Activated naive CD8-positive, alpha-beta T cell (primary cell): Measurements from ENCODE around the gene C3.
"Not testable (repeated sequence)": the region's sequence is repeated elsewhere in the genome, so short reads cannot be mapped to it uniquely, and the experiment has no call there.

Source experiments
- H3K27ac Mint-ChIP-seq: one replicate; pipeline ENCODE4 v1.8.0; 2021; ENCODE audit warnings: mixed read lengths
- H3K27me3 Mint-ChIP-seq: one replicate; pipeline ENCODE4 v1.8.0; 2021; ENCODE audit warnings: mixed read lengths
- H3K36me3 Mint-ChIP-seq: one replicate; pipeline ENCODE4 v1.8.0; 2021; ENCODE audit warnings: mixed read lengths
- H3K4me1 Mint-ChIP-seq: one replicate; pipeline ENCODE4 v1.8.0; 2021; ENCODE audit warnings: low read depth, mixed read lengths
- H3K4me3 Mint-ChIP-seq: one replicate; pipeline ENCODE4 v1.8.0; 2021; ENCODE audit warnings: mild to moderate bottlenecking, mixed read lengths
- H3K9me3 Mint-ChIP-seq: one replicate; pipeline ENCODE4 v1.8.0; 2021; ENCODE audit warnings: low read depth, mixed read lengths

The C3 gene

GRCh38 chr19:6720369-6721137 lies at the start of gene C3:
C3 (minus strand) TSS chr19:6720650; CDS start chr19:6720589, 61 bp downstream.
- no peaks in the 10 kb centered on the region for H3K9me3 Mint-ChIP-seq
- no peaks in the 10 kb centered on the region for H3K27me3 Mint-ChIP-seq
- peaks cover 11% of the 10 kb centered on the region for H3K4me1 Mint-ChIP-seq
- H3K27ac Mint-ChIP-seq, result peak within 1 kb of the TSS; percentile 19
- H3K4me3 Mint-ChIP-seq, result no peak within 1 kb of the TSS
- peaks cover 3% of the 10 kb centered on the region for H3K36me3 Mint-ChIP-seq

- Mint-ChIP-seq H3K4me3 (no peak overlapping the region), H3K4me1 (peaks cover 50% of the 10 kb centered on the region)
Measured at GRCh38 chr19:6769006-6769619, 48.7 kb upstream of the C3 start.

GRCh38 chr19:6768236-6768785 lies 47.9 kb upstream of the C3 start:
- Mint-ChIP-seq H3K27me3 (no peaks in the 10 kb centered on the region), H3K4me1 (peaks cover 45% of the 10 kb centered on the region), H3K27ac (peak overlapping the region; percentile 94), H3K9me3 (no peaks in the 10 kb centered on the region), H3K36me3 (no peaks in the 10 kb centered on the region), H3K4me3 (peak overlapping the region; percentile 96)

More at GRCh38 chr19:6769006-6769619, 48.7 kb upstream of the C3 start:
- Mint-ChIP-seq H3K36me3 (no peaks in the 10 kb centered on the region), H3K27me3 (no peaks in the 10 kb centered on the region), H3K27ac (peak overlapping the region; percentile 61), H3K9me3 (no peaks in the 10 kb centered on the region)

GRCh38 chr19:6767357-6768235 lies 47.1 kb upstream of the C3 start, which contains the start of gene SH2D3A:
SH2D3A (minus strand) TSS chr19:6767435; CDS start chr19:6763748, 3,687 bp downstream.
- H3K27ac Mint-ChIP-seq, result peak within 1 kb of the TSS; percentile 94
- no peaks in the 10 kb centered on the region for H3K36me3 Mint-ChIP-seq
- H3K27me3 Mint-ChIP-seq, result no peaks in the 10 kb centered on the region
- H3K9me3 Mint-ChIP-seq, result no peaks in the 10 kb centered on the region
- peak within 1 kb of the TSS; percentile 96 for H3K4me3 Mint-ChIP-seq
- H3K4me1 Mint-ChIP-seq, result peaks cover 45% of the 10 kb centered on the region

GRCh38 chr19:6767081-6767356 lies 46.6 kb upstream of the C3 start:
- Mint-ChIP-seq H3K27ac (peak overlapping the region; percentile 94), H3K4me3 (peak overlapping the region; percentile 96), H3K4me1 (peaks cover 41% of the 10 kb centered on the region)

GRCh38 chr19:6766357-6767080 lies 46.1 kb upstream of the C3 start:
- H3K4me3 Mint-ChIP-seq, result peak overlapping the region; percentile 96
- no peaks in the 10 kb centered on the region for H3K36me3 Mint-ChIP-seq
- peaks cover 38% of the 10 kb centered on the region for H3K4me1 Mint-ChIP-seq
- H3K9me3 Mint-ChIP-seq, result no peaks in the 10 kb centered on the region
- no peaks in the 10 kb centered on the region for H3K27me3 Mint-ChIP-seq
- H3K27ac Mint-ChIP-seq, result peak overlapping the region; percentile 94

More at GRCh38 chr19:6767081-6767356, 46.6 kb upstream of the C3 start:
- Mint-ChIP-seq H3K36me3 (no peaks in the 10 kb centered on the region), H3K9me3 (no peaks in the 10 kb centered on the region), H3K27me3 (no peaks in the 10 kb centered on the region)

GRCh38 chr19:6765738-6766356 lies 45.4 kb upstream of the C3 start:
- peak overlapping the region; percentile 94 for H3K27ac Mint-ChIP-seq
- H3K9me3 Mint-ChIP-seq, result no peaks in the 10 kb centered on the region
- no peaks in the 10 kb centered on the region for H3K36me3 Mint-ChIP-seq
- H3K27me3 Mint-ChIP-seq, result no peaks in the 10 kb centered on the region
- H3K4me1 Mint-ChIP-seq, result peaks cover 38% of the 10 kb centered on the region
- H3K4me3 Mint-ChIP-seq, result peak overlapping the region; percentile 96

- H3K4me1 Mint-ChIP-seq, result peaks cover 29% of the 10 kb centered on the region
- H3K27ac Mint-ChIP-seq, H3K4me3 Mint-ChIP-seq, H3K36me3 Mint-ChIP-seq, H3K9me3 Mint-ChIP-seq, H3K27me3 Mint-ChIP-seq: not testable (repeated sequence)
Measured at GRCh38 chr19:6762253-6762797, 41.9 kb upstream of the C3 start.

GRCh38 chr19:6761053-6761676 lies 40.7 kb upstream of the C3 start:
- H3K27ac Mint-ChIP-seq, result no peak overlapping the region
- peaks cover 20% of the 10 kb centered on the region for H3K4me1 Mint-ChIP-seq
- no peaks in the 10 kb centered on the region for H3K9me3 Mint-ChIP-seq
- H3K36me3 Mint-ChIP-seq, result peaks cover 3% of the 10 kb centered on the region
- H3K4me3 Mint-ChIP-seq, result no peak overlapping the region
- no peaks in the 10 kb centered on the region for H3K27me3 Mint-ChIP-seq

- peaks cover 15% of the 10 kb centered on the region for H3K4me1 Mint-ChIP-seq
- peaks cover 3% of the 10 kb centered on the region for H3K36me3 Mint-ChIP-seq
- H3K27me3 Mint-ChIP-seq, result no peaks in the 10 kb centered on the region
- no peak overlapping the region for H3K4me3 Mint-ChIP-seq
- H3K27ac Mint-ChIP-seq, result no peak overlapping the region
- H3K9me3 Mint-ChIP-seq, result no peaks in the 10 kb centered on the region
Measured at GRCh38 chr19:6760606-6761005, 40.2 kb upstream of the C3 start.

GRCh38 chr19:6754653-6755463 lies 34.4 kb upstream of the C3 start:
- H3K4me3 Mint-ChIP-seq, result no peak overlapping the region

DNA sequence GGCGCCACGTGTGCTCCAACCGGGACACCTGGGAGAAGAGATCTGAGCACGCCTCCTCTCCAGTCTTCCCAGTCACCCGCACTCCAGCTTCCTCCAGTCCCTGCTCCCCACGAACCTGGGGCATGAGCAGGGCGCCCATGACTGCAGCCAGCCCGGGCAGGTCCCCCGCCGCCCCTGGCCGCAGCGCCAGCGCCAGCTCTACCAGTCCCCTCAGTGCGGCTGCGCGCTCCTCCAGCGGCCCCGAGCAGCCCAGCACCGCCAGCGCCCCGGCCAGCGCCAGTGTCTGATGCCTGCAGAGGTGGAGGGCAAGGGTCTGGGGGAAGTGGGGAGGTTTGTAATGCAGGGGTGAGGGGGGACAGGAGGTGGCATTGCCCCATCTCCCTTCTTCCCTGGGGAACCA lies 33.7 kb upstream of the C3 start:
- H3K27ac Mint-ChIP-seq, result no peak overlapping the region

More at GRCh38 chr19:6754653-6755463, 34.4 kb upstream of the C3 start:
- Mint-ChIP-seq H3K27me3 (no peaks in the 10 kb centered on the region), H3K36me3 (peaks cover 3% of the 10 kb centered on the region), H3K27ac (no peak overlapping the region), H3K9me3 (no peaks in the 10 kb centered on the region), H3K4me1 (peaks cover 12% of the 10 kb centered on the region)

More for the DNA sequence above, 33.7 kb upstream of the C3 start:
- H3K27me3 Mint-ChIP-seq, result no peaks in the 10 kb centered on the region
- H3K4me1 Mint-ChIP-seq, result peaks cover 12% of the 10 kb centered on the region
- H3K36me3 Mint-ChIP-seq, result peaks cover 3% of the 10 kb centered on the region
- no peaks in the 10 kb centered on the region for H3K9me3 Mint-ChIP-seq
- no peak overlapping the region for H3K4me3 Mint-ChIP-seq
